Skeletal muscle satellite cell (primary cell): ENCODE measurements around the gene BLOC1S1.

Experiments
- H3K27me3 ChIP-seq: 2 replicates; pipeline ENCODE4 v1.7.0; 2013; ENCODE audit warnings: low read length; ENCODE audit not compliant: control insufficient read depth, insufficient read depth
- H3K36me3 ChIP-seq: 2 replicates; pipeline ENCODE4 v1.7.0; 2013; ENCODE audit warnings: mild to moderate bottlenecking, control low read depth, low read length; ENCODE audit not compliant: insufficient read depth
- H3K4me1 ChIP-seq: 2 replicates; pipeline ENCODE4 v1.7.0; 2013; ENCODE audit warnings: low read length; ENCODE audit not compliant: control insufficient read depth, insufficient read depth
- H3K4me2 ChIP-seq: 2 replicates; pipeline ENCODE4 v1.7.0; 2013; ENCODE audit warnings: mild to moderate bottlenecking, low read length
- H3K4me3 ChIP-seq: 2 replicates; pipeline ENCODE4 v1.7.0; 2013; ENCODE audit warnings: low read length
- H3K9ac ChIP-seq: 2 replicates; pipeline ENCODE4 v1.7.0; 2013; ENCODE audit warnings: mild to moderate bottlenecking, low read depth, low read length, moderate library complexity
- H3K9me3 ChIP-seq: replicated peaks from 2 replicates; pipeline ENCODE4 v1.7.0; 2013; ENCODE audit warnings: mild to moderate bottlenecking, control low read depth, low read length

Gene BLOC1S1

DNA sequence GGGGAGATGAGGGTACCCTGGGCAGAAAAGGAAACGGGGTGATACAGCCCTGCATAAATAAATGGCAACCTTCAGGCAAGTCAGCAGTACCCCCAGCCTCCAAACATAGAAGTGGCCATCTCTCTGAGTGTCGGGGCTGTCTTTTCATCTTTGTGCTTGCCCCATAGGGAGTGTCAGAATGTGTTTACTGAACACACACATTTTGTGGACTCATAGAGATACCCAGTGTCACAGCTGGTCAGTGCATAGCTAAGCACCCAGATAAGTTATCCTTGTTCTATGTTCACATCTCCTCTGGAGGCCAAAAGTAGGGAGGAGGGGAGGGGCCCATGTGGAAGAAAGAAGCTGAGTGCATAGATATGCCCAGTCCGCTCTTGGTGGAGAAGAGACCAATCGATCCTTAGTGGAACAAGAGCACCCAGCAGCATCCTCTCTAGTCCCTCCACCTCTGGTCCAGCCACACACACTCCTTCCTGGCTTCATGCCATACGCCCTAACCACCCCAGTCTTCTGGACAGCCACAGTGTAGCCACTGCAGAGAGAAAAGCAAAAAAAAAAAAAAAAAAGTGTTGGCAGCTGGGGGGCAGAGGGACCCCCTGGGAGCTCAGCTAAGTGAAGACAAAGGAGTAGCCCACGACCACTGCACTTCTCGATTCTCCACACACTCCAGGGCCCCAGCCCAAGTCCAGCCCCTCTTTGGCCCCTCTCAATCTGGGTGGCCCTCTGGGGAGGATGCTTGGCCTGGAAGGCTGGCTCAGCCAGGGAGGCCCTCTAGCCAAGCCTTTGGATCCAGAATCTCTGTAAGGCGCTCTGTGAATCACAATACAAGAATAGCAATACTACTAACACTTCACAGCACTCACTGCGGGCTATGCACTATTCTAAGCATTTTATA is 10.8 kb upstream of the BLOC1S1 start:
- peaks cover 61% of the 10 kb centered on the region for H3K4me1 ChIP-seq
- peak overlapping the region; percentile 11 for H3K9ac ChIP-seq
- peak overlapping the region; percentile 92 for H3K4me2 ChIP-seq
- H3K27me3 ChIP-seq, result no peaks in the 10 kb centered on the region
- H3K4me3 ChIP-seq, result peak overlapping the region; percentile 84
- H3K9me3 ChIP-seq, result no peaks in the 10 kb centered on the region
- no peaks in the 10 kb centered on the region for H3K36me3 ChIP-seq

DNA sequence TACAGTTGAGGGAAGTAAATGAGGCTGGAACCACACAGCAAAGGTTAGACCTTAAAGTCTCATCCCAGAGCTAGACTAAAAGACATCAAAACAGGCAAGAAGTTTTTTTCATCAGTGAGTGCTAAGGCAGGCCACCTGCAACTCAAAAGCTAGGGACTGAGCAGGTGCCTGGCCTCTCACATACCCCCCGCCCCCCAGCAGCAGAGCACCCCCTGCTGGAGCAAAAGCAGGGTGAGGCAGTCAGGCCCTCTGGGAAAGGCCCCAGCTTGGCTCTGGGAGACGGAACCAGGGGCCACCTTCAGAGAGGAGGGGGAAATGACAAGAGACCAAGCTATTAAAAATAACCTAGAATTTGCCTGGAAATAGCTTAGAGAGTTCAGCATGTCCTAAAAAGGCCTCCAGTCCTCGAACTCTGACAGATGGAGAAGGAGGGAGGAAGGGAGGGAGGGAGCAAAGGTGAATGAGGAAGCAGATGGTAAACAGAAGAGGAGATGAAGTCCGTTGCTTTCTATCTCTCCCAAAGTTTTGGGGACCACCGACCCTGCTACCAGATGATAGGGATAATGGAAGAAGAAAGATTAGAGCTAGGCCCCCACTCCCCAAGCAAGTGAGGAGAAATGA is 10.0 kb upstream of the BLOC1S1 start:
- H3K4me3 ChIP-seq, result peak overlapping the region; percentile 84
- no peaks in the 10 kb centered on the region for H3K36me3 ChIP-seq
- H3K9ac ChIP-seq, result peak overlapping the region; percentile 52
- H3K9me3 ChIP-seq, result no peaks in the 10 kb centered on the region
- H3K4me1 ChIP-seq, result peaks cover 53% of the 10 kb centered on the region
- H3K4me2 ChIP-seq, result peak overlapping the region; percentile 92
- H3K27me3 ChIP-seq, result no peaks in the 10 kb centered on the region

- H3K4me1 ChIP-seq, result peaks cover 49% of the 10 kb centered on the region
- peak overlapping the region; percentile 84 for H3K4me3 ChIP-seq
- no peaks in the 10 kb centered on the region for H3K36me3 ChIP-seq
- H3K4me2 ChIP-seq, result peak overlapping the region; percentile 92
- H3K27me3 ChIP-seq, result no peaks in the 10 kb centered on the region
- no peaks in the 10 kb centered on the region for H3K9me3 ChIP-seq
- peak overlapping the region; percentile 52 for H3K9ac ChIP-seq
Measured at GRCh38 chr12:55706568-55707218, 9.2 kb upstream of the BLOC1S1 start.

GRCh38 chr12:55707219-55707671 is 8.6 kb upstream of the BLOC1S1 start:
- Histone ChIP-seq H3K4me2 (peak overlapping the region; percentile 92), H3K9ac (peak overlapping the region; percentile 52), H3K9me3 (no peaks in the 10 kb centered on the region), H3K27me3 (no peaks in the 10 kb centered on the region), H3K4me3 (peak overlapping the region; percentile 84), H3K4me1 (peaks cover 55% of the 10 kb centered on the region), H3K36me3 (no peaks in the 10 kb centered on the region)

DNA sequence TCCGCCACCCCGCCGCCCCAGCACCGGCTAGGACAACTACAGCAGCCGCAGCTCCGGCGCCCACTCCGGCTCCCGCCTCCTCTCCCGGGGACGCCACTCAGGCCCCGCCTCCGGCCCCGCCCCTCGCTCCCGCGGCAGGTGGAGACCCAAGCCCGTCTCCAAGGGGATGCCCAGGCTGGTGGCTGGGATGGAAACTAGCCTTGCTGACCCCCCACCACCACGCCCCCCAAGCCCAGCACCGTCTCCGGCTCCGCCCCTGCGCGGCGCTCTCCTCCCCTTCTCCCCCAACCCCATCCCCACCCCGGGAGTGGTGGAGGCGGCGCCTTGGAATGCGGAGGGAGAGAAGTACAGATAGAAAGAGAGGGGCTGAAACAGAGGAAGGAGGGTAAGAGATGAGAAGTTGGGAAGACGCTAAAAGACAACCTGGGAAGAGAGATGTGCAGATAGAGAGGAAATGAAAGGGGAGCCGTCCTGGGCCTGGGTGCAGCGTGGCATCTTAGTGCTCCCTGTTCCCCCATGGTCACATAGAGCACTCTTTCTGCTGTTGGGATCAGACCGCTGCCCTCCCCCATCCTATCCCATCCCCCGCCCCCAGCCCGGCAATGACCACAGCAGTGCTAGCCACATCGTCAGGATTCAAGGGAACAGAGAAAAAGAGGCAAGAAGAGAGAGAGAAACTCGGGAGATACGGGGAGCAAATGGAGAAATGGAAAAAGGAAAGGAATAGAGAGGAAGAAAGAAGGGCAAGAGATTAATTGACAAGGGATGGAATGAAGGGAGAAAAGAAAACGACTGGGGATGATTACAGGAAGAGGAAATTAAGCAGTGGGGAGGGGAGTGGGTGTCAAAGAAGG is 7.8 kb upstream of the BLOC1S1 start, which contains the start of gene ITGA7:
ITGA7 (minus strand) TSS at position 64 of the 854 bp plus-strand sequence. CDS start 222 bp downstream, outside the sequence.
- Histone ChIP-seq H3K4me2 (peak within 1 kb of the TSS; percentile 92), H3K9ac (peak within 1 kb of the TSS; percentile 52), H3K4me3 (peak within 1 kb of the TSS; percentile 84), H3K36me3 (no peaks in the 10 kb centered on the region), H3K9me3 (no peaks in the 10 kb centered on the region), H3K27me3 (no peaks in the 10 kb centered on the region), H3K4me1 (peaks cover 59% of the 10 kb centered on the region)

DNA sequence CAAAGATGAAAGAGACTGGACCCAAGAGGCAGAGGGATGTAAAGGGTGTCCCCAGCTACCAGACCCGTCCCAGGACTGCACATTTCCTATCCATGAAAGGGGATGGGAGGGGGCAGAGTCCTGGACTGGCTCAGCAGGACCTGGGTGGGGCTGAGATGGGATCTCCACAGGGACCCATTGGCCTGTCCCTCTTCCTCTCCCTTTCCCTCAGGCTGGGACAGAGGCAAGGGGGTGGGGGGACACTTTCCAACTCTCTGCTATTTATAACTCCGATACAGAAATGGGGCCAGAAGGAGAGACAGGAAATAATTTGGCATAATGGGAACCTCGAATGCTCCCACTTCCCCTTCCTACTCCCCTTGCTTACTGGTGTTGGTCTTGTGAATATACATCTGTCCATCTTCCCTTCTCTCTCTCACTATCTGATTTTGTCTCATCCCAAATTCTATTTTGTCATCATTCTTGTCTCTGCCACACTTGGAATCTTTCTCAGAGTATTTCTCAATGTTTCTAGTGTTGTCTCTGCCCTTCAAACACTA is 7.1 kb upstream of the BLOC1S1 start:
- Histone ChIP-seq H3K4me1 (peaks cover 58% of the 10 kb centered on the region), H3K36me3 (no peaks in the 10 kb centered on the region), H3K4me3 (peak overlapping the region; percentile 84), H3K27me3 (no peaks in the 10 kb centered on the region), H3K9ac (no peak overlapping the region), H3K9me3 (no peaks in the 10 kb centered on the region), H3K4me2 (peak overlapping the region; percentile 92)

- Histone ChIP-seq H3K9ac (no peak overlapping the region), H3K4me2 (no peak overlapping the region), H3K4me1 (peaks cover 49% of the 10 kb centered on the region), H3K4me3 (no peak overlapping the region), H3K27me3 (no peaks in the 10 kb centered on the region), H3K36me3 (no peaks in the 10 kb centered on the region), H3K9me3 (no peaks in the 10 kb centered on the region)
Measured at GRCh38 chr12:55711786-55712553, 3.9 kb upstream of the BLOC1S1 start.

DNA sequence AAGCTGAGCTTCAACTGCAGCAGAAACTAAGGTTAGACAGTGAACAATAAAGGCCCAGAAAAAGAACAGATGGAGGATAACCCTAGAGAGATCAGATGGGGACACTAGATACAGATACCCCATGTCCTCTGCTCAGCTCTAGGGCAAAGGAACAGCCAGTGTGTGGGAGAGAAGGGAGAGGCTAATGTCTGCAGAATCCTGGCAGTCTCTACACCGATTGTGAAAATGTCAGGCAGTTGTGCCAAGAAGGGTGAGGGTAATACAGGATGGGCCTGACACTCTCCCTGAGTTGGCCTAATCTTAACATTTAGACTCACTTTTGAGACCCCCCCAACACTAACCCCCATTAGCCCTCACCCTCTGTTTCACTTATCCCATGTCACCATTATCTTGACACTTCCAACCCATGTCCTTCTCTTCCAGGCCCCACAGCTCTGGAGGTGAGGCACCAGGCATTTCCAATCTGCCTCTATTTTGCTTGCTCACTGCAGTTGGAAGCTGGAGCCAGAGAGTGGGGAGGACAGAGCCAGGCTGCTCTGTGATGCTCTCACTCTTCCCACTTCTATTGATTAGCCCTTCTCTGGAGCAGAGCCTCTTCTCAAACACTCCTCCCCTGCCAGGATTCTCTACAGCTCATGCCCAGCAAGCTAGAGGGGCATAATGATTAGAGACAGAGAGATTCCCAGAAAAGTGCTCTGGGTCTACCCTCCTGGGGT is 3.0 kb upstream of the BLOC1S1 start:
- H3K27me3 ChIP-seq, result no peaks in the 10 kb centered on the region
- no peaks in the 10 kb centered on the region for H3K9me3 ChIP-seq
- H3K4me3 ChIP-seq, result no peak overlapping the region
- peak overlapping the region; percentile 42 for H3K4me2 ChIP-seq
- H3K36me3 ChIP-seq, result no peaks in the 10 kb centered on the region
- H3K4me1 ChIP-seq, result peaks cover 56% of the 10 kb centered on the region
- peak overlapping the region; percentile 19 for H3K9ac ChIP-seq

- Histone ChIP-seq H3K4me3 (no peak overlapping the region), H3K36me3 (no peaks in the 10 kb centered on the region), H3K9ac (peak overlapping the region; percentile 24), H3K4me2 (peak overlapping the region; percentile 42), H3K4me1 (peaks cover 59% of the 10 kb centered on the region), H3K9me3 (no peaks in the 10 kb centered on the region), H3K27me3 (no peaks in the 10 kb centered on the region)
Measured at GRCh38 chr12:55713721-55714120, 2.1 kb upstream of the BLOC1S1 start.
